Endometrial microvascular endothelial cells (primary cell): Measurements from ENCODE around the gene ZNF740. TPM values are rescaled to one million over a fixed set of nuclear protein-coding genes. Genes with fewer than 3 reads are reported as not detected.
"Not testable (repeated sequence)": the region's sequence is repeated elsewhere in the genome, so short reads cannot be mapped to it uniquely, and the experiment has no call there.

Source experiments
- in situ Hi-C: cut with HindIII; loops from 2 replicates; pipeline ENCODE4 v1.10.0; 2017; ENCODE audit warnings: low sequenced_read_pairs, low pct_unique_long_range_greater_than_20kb; ENCODE audit errors: inconsistent ontology term
- total RNA-seq: library from RNA; depleted of rRNA; stranded (reverse); fragments of >200 nt; gene quantifications from one replicate; pipeline ENCODE4 v1.2.3, GENCODE V29; 2015; ENCODE audit errors: inconsistent ontology term

ZNF740 gene, protein sequence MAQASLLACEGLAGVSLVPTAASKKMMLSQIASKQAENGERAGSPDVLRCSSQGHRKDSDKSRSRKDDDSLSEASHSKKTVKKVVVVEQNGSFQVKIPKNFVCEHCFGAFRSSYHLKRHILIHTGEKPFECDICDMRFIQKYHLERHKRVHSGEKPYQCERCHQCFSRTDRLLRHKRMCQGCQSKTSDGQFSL
- 5.9 TPM for total RNA-seq

- in situ Hi-C loops = no loop called here
Observed at GRCh38 chr12:53180220-53180930, at the start of gene ZNF740, which contains the start of gene CSAD. ZNF740 (plus strand) TSS chr12:53180722; CDS start chr12:53181984, 1,262 bp downstream. CSAD (minus strand) TSS chr12:53180925; CDS start chr12:53173470, 7,455 bp downstream.

GRCh38 chr12:53131844-53132243, 48.7 kb upstream of the ZNF740 start:
- in situ Hi-C loops = no loop called here

DNA sequence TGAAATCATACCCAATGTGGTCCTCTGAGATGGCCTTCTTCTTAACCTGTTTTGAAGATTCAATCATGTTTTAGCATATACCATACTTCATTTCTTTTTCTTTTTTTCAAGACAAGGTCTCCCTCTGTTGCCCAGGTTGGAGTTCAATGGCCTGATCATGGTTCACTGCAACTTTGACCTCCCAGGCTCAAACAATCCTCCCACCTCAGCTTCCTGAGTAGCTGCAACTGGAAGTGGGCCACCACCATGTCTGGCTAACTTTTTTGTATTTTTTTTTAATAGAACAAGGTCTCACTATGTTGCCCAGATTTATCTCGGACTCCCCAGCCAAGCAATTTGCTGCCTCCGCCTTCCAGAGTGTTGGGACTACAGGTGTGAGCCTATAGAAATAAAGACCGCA, 46.8 kb upstream of the ZNF740 start:
- in situ Hi-C loops = no loop called here

DNA sequence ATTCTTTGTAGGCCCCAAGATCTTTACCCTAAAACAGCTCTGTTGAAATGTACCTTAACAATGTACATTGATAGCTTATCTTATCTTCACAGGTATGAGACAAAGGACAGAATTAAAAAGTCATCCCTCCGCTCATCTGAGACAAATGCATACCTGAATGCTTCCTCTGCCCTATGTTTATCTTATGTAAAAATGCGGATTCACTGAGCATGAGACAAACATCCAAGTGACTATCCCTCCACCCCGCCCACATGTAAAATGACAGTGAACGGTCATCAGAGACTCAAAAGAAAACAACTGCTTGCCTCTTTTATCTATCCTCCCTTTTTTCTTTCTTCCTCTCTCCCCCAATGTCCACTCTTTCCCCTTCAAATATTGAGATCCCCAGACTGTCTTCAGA, 37.2 kb upstream of the ZNF740 start:
- in situ Hi-C loops = no loop called here

GRCh38 chr12:53145383-53146260, 34.9 kb upstream of the ZNF740 start:
- in situ Hi-C loops = no loop called here

- in situ Hi-C loops = no loop called here
Observed at GRCh38 chr12:53147181-53147580, 33.3 kb upstream of the ZNF740 start.

GRCh38 chr12:53147653-53148052, 32.9 kb upstream of the ZNF740 start:
- in situ Hi-C loops = no loop called here

DNA sequence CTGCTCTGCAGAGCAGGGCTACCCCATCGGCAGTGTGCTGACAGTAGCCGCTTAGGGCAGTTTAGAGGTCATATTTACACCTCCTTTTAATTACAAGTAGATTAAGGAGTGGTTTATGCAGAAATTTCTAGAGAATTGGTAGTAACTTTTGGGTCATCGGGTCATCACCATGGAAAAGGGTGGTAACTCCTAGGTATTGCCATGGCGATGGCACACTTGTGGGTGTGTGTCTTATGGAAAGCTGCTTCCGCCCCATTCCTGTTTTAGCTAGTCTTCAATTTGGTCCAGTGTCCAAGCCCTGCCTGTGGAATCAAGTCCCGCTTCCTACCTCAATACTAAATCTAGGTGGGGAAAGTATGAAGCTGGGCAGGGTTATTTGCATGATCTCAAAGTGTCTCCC, 29.5 kb upstream of the ZNF740 start:
- in situ Hi-C loops = no loop called here

DNA sequence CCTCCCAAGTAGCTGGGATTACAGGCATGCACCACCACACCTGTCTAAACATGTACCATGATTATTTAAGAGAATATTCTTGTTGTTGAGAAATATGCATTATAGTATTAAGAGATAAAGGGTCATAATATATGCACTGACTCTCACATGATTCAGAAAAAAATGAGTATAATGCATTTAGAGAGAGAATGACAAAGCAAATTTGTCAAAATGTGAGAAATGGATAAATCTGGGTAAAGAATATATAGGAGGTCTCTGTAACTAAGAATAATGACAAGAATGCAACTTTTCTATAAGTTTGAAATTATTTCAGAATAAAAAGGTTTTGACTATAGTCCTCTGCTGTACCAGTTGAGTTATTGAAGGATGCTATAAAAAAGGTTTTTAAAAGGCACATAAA, 28.1 kb upstream of the ZNF740 start:
- in situ Hi-C loops = no loop called here

- in situ Hi-C loops = no loop called here
Observed at GRCh38 chr12:53159195-53159839, 21.2 kb upstream of the ZNF740 start.

GRCh38 chr12:53160000-53160399, 20.5 kb upstream of the ZNF740 start:
- in situ Hi-C loops = no loop called here

DNA sequence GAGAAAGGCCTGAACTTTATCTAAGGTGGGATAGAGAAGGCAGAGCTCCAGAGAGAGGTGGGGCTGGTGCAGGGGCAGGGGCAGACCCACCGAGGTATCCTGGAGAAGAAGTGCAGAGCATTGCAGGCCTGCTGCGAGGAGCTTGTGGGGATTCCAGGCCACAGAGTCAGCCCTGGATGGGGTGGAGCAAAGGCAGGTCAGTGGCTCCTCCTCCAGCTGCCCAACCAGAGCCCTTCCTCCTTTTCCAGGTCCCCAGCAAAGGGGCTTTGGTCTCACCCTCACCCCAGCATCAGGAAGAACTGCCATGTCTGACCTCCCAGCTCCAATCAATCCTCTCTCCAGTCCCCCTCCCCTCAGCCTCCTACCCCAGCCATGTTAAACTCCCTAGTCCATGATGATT, 19.8 kb upstream of the ZNF740 start:
- in situ Hi-C loops = no loop called here

DNA sequence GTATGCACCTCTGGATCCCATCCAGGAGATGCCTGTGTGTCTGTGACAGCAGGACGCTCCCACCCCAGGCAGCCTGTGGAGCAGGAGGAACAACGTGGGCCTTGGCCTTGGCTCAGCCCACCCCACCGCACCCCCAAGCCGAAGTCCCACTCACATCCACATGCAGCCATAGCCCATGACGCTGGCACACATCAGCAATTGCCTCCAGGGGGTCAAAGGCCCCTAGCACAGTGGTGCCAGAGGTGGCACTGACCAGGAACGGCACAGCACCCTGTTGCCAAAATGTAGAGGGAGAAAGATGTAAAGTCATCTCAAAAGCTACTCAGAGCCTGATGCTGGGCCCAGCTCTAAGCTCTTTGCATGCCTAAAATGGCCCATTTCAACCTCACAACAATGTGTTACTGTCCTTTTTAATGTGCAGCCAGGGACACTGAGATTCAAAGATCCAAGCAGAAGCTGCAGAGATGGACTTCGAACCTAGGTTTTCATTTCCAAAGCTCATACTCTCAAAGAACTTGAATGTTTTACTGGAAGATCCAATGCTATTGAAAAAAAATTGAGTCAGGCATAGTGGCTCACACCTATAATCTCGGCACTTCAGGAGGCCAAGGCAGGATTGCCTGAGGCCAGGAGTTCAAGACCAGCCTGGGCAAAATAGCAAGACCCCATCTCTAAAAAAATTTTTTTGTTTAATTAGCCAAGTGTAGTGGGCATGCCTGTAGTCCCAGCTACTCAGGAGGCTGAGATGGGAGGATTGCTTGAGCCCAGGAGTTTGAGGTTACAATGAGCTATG, 19.2 kb upstream of the ZNF740 start:
- in situ Hi-C loops = no loop called here

DNA sequence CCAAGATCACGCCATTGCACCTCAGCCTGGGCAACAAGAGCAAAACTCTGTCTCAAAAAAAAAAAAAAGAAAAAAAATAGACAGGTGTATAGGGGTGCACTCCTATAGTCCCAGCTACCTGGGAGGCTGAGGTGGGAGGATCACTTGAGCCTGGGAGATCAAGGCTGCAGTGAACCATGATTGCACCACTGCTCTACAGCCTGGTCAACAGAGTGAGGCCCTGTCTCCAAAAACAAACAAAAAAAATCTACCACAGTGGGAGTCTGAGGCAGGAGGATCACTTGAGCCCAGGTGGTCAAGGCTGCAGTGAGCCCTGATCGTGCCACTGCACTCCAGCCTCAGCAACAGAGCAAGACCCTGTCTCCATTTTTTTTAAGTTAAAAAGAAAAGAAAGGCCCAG, 17.5 kb upstream of the ZNF740 start:
- in situ Hi-C loops = not testable (repeated sequence)

DNA sequence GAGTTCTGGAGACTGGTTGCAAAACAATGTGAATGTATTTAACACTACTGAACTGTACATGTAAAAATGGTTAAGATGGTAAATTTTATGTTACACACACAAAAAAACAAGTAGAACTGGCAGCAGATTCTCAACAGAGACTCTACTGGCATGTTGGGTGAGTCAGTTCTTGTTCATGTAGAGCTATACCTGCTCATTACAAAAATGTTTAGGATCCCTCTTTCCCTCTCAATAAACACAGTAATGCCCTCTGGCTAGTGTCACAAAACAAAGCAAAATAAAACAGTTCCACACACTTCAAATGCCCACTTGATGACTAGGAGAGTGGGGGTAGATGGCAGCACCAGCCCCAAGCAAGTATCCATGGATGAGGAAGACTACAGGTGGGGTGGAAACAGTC, 13.7 kb upstream of the ZNF740 start:
- in situ Hi-C loops = no loop called here

DNA sequence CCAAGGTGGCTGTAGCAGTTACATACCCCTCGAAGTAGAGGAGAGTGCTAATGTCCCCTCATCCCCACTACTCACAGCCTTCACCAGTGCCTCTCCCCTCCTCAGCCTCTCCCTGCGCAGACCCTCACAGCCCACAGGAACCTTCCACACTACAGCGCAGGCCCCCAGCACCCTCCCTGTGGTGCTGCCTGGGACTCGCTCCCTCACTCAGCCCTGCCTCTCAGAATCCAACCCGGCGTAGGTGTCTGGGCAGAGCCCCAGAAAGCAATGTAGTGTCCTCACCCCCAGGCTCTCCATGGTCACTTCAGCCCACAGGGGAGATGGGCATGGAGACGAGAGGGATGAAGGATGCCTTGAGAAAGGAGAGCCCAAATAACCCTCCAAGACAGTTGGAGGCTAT, 10.9 kb upstream of the ZNF740 start:
- in situ Hi-C loops = no loop called here

DNA sequence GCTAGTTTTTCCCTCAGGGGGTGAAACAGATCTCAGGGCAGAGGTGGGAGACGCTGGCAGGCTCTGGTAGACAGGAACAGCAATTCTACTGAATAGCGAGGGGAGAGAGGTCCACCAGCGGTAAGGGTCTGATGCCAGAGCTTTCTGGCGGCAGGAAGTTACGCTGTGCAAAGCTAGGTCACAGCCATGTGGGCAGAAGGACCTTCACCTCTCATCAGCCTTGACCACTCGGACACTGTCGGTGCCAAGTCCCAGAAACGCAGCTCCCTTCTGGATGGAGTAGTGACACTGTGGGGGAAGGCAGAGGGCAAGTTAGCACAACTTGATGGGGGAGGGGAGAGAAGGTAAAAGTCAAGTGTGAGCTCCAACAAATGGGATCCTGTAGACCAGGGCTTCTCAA, 10.3 kb upstream of the ZNF740 start:
- in situ Hi-C loops = no loop called here

DNA sequence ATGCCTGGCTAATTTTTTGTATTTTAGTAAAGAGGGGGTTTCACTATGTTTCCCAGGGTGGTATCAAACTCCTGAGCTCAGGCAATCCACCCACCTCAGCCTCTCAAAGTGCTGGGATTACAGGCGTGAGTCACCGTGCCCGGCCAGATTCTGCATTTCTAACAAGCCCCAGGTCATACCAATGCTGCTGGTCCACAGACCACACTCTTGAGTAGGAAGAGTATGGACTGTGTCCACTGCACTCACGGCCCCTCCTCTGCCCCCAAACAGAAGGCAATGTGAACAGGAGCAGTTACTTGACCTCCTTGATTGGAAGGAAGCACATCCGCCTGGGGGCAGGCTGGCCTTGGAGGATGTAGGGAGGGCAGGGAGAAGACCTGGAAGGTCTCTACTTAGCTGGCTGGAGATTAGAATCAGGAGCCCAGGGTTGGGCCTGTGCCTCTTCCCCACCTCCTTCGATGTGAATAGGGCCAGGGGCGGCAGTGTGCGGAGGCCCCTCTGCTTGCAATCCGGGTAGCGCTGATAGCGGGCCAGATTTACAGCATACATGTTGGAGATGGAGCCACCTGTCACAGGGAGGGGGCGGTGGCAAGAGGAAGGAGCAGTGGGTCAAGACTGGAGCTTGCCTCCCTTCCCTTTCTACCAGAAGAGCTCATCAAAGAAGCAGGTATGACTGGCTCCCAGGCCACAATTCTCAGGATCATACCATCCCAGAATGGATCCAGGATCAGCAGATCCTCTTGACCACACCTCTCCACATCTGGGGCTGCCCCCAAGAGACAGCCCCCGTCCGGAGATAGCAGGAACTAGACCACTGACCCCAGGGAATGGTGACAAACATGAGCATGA, 9.4 kb upstream of the ZNF740 start:
- in situ Hi-C loops = no loop called here
